GM12878 (cell line): ENCODE measurements around the gene ZNF625. TPM values are rescaled to one million over a fixed set of nuclear protein-coding genes. Genes with fewer than 3 reads are reported as not detected.
A peak's percentile ranks its signal among the peaks of the same experiment; 100 is the strongest.

ENCODE experiments used
- ATAC-seq: fragments of 200-7000 bp; cut with Tn5 transposase; 3 replicates; pipeline ENCODE4 v1.9.1; 2020; ENCODE audit warnings: mild to moderate bottlenecking, moderate library complexity
- BruUV-seq: library from RNA; stranded (reverse); fragments of 400-500 nt; replicated peaks from 2 replicates; lab custom pipeline; 2021; lab: Mats Ljungman, UMichigan
- CTCF ChIA-PET: fragments of 300-600 bp; sonication (Branson Sonifier 250); formaldehyde crosslinking; extraction: SDS; loops from one replicate; lab custom pipeline; 2021; ENCODE audit warnings: inconsistent platforms; lab: Yijun Ruan, JAX
- POLR2A ChIA-PET: fragments of 350-600 bp; formaldehyde crosslinking; extraction: SDS; loops from one replicate; lab custom pipeline; 2021; ENCODE audit warnings: inconsistent platforms; lab: Charles Lee
- RAD21 ChIA-PET: fragments of 300-600 bp; sonication (Branson Sonifier 250); formaldehyde crosslinking; loops from one replicate; lab custom pipeline; 2023; ENCODE audit warnings: antibody characterized with exemption; ENCODE audit not compliant: unreplicated experiment; lab: Charles Lee
- SMC1A ChIA-PET: fragments of 300-600 bp; sonication (Branson Sonifier 250); formaldehyde crosslinking; loops from one replicate; lab custom pipeline; 2023; ENCODE audit not compliant: unreplicated experiment, uncharacterized antibody; lab: Charles Lee
- DNase-seq: peaks from one replicate; pipeline ENCODE4 v3.0.0-alpha.2; 2011; ENCODE audit warnings: low read depth, low spot score
- FAIRE-seq: peaks from 3 replicates; lab custom pipeline; 2011; peaks lifted over from hg19 to GRCh38; lab: Jason Lieb, UNC
- H2AFZ ChIP-seq: 2 replicates; pipeline ENCODE4 v1.6.0; 2011; ENCODE audit warnings: low read depth, low read length, control low read depth; ENCODE audit not compliant: control insufficient read depth
- H3K27ac ChIP-seq: 2 replicates; pipeline ENCODE4 v1.5.1; 2011; ENCODE audit warnings: control low read depth; ENCODE audit not compliant: control insufficient read depth, insufficient read depth
- H3K27me3 ChIP-seq, 2 experiments: replicated peaks in 1 of 2; 2 replicates each; pipeline versions ENCODE4 v1.6.0 to v1.6.1; 2011; ENCODE audit warnings: low read length in 1 of 2; ENCODE audit not compliant: control insufficient read depth in 2 of 2, insufficient read depth in 2 of 2
- H3K36me3 ChIP-seq, 2 experiments: 2 replicates each; pipeline ENCODE4 v1.5.1; 2011; ENCODE audit warnings: low read length in 1 of 2; ENCODE audit not compliant: control insufficient read depth in 2 of 2, insufficient read depth in 2 of 2
- H3K4me1 ChIP-seq: 2 replicates; pipeline ENCODE4 v1.6.1; 2011; ENCODE audit warnings: mild to moderate bottlenecking, low read length, moderate library complexity, mixed read lengths; ENCODE audit not compliant: control insufficient read depth, insufficient read depth
- H3K4me2 ChIP-seq: 2 replicates; pipeline ENCODE4 v1.6.0; 2011; ENCODE audit warnings: control low read depth; ENCODE audit not compliant: control insufficient read depth, insufficient read depth
- H3K4me3 ChIP-seq: fragments of 200-600 bp; sonication (generic); 2 replicates; pipeline ENCODE4 v1.5.1; 2016
- H3K79me2 ChIP-seq: 2 replicates; pipeline ENCODE4 v1.6.0; 2011; ENCODE audit warnings: low read length; ENCODE audit not compliant: control insufficient read depth, insufficient read depth
- H3K9ac ChIP-seq: 2 replicates; pipeline ENCODE4 v1.8.0; 2011; ENCODE audit warnings: low read length, control low read depth, mixed read lengths; ENCODE audit not compliant: control insufficient read depth, insufficient read depth
- H3K9me3 ChIP-seq: replicated peaks from 3 replicates; pipeline ENCODE4 v1.5.1; 2011; ENCODE audit warnings: mild to moderate bottlenecking, low read length; ENCODE audit not compliant: control insufficient read depth, insufficient read depth
- H4K20me1 ChIP-seq: 2 replicates; pipeline ENCODE4 v1.6.0; 2011; ENCODE audit not compliant: control insufficient read depth, insufficient read depth
- ATF2 ChIP-seq: IDR thresholded peaks from 2 replicates; pipeline ENCODE4 v1.6.1; 2012; ENCODE audit warnings: low read length, inconsistent platforms
- BMI1 ChIP-seq: fragments of 450-650 bp; IDR thresholded peaks from 2 replicates; pipeline ENCODE4 v1.6.1; 2016; ENCODE audit warnings: mild to moderate bottlenecking, moderate library complexity, borderline replicate concordance
- CBFB ChIP-seq: IDR thresholded peaks from 2 replicates; pipeline ENCODE4 v1.6.1; 2016; ENCODE audit warnings: antibody characterized with exemption, low read depth
- CBX5 ChIP-seq: sonication (generic); IDR thresholded peaks from 2 replicates; pipeline ENCODE4 v1.6.1; 2016; ENCODE audit warnings: low read depth, moderate library complexity, mild to moderate bottlenecking, inconsistent platforms
- CHD4 ChIP-seq: fragments of 200-600 bp; sonication (generic); IDR thresholded peaks from 2 replicates; pipeline ENCODE4 v1.6.1; 2016; ENCODE audit warnings: mild to moderate bottlenecking
- MYC ChIP-seq: IDR thresholded peaks from 2 replicates; pipeline ENCODE4 v1.6.1; 2011; ENCODE audit warnings: mild to moderate bottlenecking, low read length, moderate library complexity, inconsistent platforms; ENCODE audit not compliant: insufficient read depth, insufficient replicate concordance, insufficient read length, severe bottlenecking
- SIN3A ChIP-seq: IDR thresholded peaks from 2 replicates; pipeline ENCODE4 v1.6.1; 2012; ENCODE audit warnings: low read depth, low read length, improper control_type of control experiment
- STAT3 ChIP-seq: IDR thresholded peaks from 2 replicates; pipeline ENCODE4 v1.6.1; 2011; ENCODE audit warnings: low read depth, low read length, improper control_type of control experiment
- TCF12 ChIP-seq: IDR thresholded peaks from 2 replicates; pipeline ENCODE4 v1.6.1; 2011; ENCODE audit warnings: low read depth, mild to moderate bottlenecking, low read length
- ZNF274 ChIP-seq: IDR thresholded peaks from one replicate; pipeline ENCODE4 v1.8.0; 2011; ENCODE audit not compliant: insufficient read length, insufficient read depth
- WGBS: methylation state at CpG from one replicate; pipeline ENCODE4 v1.1.6; 2016; ENCODE audit warnings: low lambda C conversion rate; ENCODE audit not compliant: insufficient replicate concordance, insufficient coverage; ENCODE audit errors: missing lambda C conversion rate; 5-methylcytosine and 5-hydroxymethylcytosine counted together
- in situ Hi-C: fragments of 300-500 bp; cut with MboI; formaldehyde crosslinking; loops from 9 replicates; pipeline ENCODE4 v1.14.3; 2018; ENCODE audit warnings: mixed read lengths
- intact Hi-C: fragments of 100-400 bp; cut with micrococcal nuclease; formaldehyde crosslinking; loops from one replicate; pipeline ENCODE4 v1.14.2; 2022; ENCODE audit not compliant: unreplicated experiment
- polyA plus RNA-seq, 11 experiments: library from polyadenylated mRNA; depleted of rRNA in 4 of 11; unstranded in 6 of 11; stranded (reverse) in 5 of 11; fragments of >200 nt; fragmentation: Nextera tagmentation in 4 of 11; fragmentation: Illumina TruSeq in 1 of 11; extraction: Ambion mirVana in 4 of 11; extraction: Trizol in 1 of 11; gene quantifications; 1 replicate in 1 of 11; 2 replicates in 10 of 11; pipeline versions ENCODE4 v1.2.1 to v1.2.3, GENCODE V29; 2011 to 2016; ENCODE audit warnings: inconsistent platforms in 2 of 11, missing spikeins in 2 of 11, low read depth in 1 of 11
- total RNA-seq, 4 experiments: library from RNA; depleted of rRNA in 3 of 4; stranded (reverse); fragments of >200 nt in 3 of 4; fragmentation: Illumina TruSeq in 1 of 4; extraction: Trizol in 1 of 4; gene quantifications; 2 replicates each; pipeline versions ENCODE4 v1.2.1 to v1.2.3, GENCODE V29; 2013 to 2021

Gene ZNF625
- total and polyA plus RNA-seq, 10 of the 15 experiments (the other 5 are each of a cell fraction or from before 2014, with no cell fraction given): 0.52 to 5.0 (median 1.3) TPM

- H3K4me1 ChIP-seq: no peaks in the 10 kb centered on the region
- intact Hi-C loops (no loop called here), in situ Hi-C loops (no loop called here)
- ChIA-PET CTCF (no interaction called here), POLR2A (no interaction called here)
- no peak for ATAC-seq
- H3K9me3 ChIP-seq: peaks cover 30% of the 10 kb centered on the region
- no peaks in the 10 kb centered on the region for H4K20me1 ChIP-seq
- H3K36me3 ChIP-seq: no peaks in the 10 kb centered on the region; a peak in 1 of 4 replicates
- no peak overlapping the region for H3K4me3 ChIP-seq
- no peak for FAIRE-seq
- TSS peak; percentile 23 for BruUV-seq
- no peak overlapping the region for H3K4me2 ChIP-seq
- H3K27me3 ChIP-seq: no peaks in the 10 kb centered on the region
- no peak for DNase-seq
- H3K79me2 ChIP-seq: peaks cover 1% of the 10 kb centered on the region; the same call in 1 of the 2 replicates
- H3K9ac ChIP-seq: no peak overlapping the region
- no peak overlapping the region for H2AFZ ChIP-seq
- no peak overlapping the region for H3K27ac ChIP-seq
- TF ChIP-seq SIN3A (no peak), CBX5 (no peak), TCF12 (no peak), STAT3 (no peak), CBFB (no peak), ZNF274 (no peak), BMI1 (no peak), ATF2 (no peak), CHD4 (no peak), MYC (no peak)
- TF ChIP-seq, all 136 proteins: peak for 0
- ChIA-PET RAD21 (no interaction called here), SMC1A (no interaction called here)
- 96% methylated on average over 3 of the region's 3 CpGs for WGBS
Observed at GRCh38 chr19:12180377-12180776, 23.8 kb upstream of the ZNF625 start.
